NB4 (cell line): ENCODE data around the gene NT5E.

Experiments
- DNase-seq: peaks from one replicate; pipeline ENCODE4 v3.0.0; 2010; ENCODE audit warnings: low read depth
- H3K4me3 ChIP-seq: one replicate; pipeline ENCODE4 v1.5.1; 2011; ENCODE audit warnings: mild to moderate bottlenecking, low read depth, low read length, moderate library complexity
- MYC ChIP-seq: IDR thresholded peaks from 2 replicates; pipeline ENCODE4 v1.6.1; 2011; ENCODE audit warnings: low read depth, low read length
- POLR2A ChIP-seq: IDR thresholded peaks from 2 replicates; pipeline ENCODE4 v1.6.1; 2011; ENCODE audit warnings: mild to moderate bottlenecking; ENCODE audit not compliant: insufficient read length; ENCODE audit errors: extremely low read depth
- TF ChIP-seq, protein P1 (sequence below): IDR thresholded peaks from 2 replicates; pipeline ENCODE4 v1.6.1; 2011; ENCODE audit warnings: low read depth, low read length
- TF ChIP-seq, protein P2 (sequence below): IDR thresholded peaks from one replicate; pipeline ENCODE4 v1.5.1; 2012; ENCODE audit warnings: low read depth, low read length

The NT5E gene

DNA sequence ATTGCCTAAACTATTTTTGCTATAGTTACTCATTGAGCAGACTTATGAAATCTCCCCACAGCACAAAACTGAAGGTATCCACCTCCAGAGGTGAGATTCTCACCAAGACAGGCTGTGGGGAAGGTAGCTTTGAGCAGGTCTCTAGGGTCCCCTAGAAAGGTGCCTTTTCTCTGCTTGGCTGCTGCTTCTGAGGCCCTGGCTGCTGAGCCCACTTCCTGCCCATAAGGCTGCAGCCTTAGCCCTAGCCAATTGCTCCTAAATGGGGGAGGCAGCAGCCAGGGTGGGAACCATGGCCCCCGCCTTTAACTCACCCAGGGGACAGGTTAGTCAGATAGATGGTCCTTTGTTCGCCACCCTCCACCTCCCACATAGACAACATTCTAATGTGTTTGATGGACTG, 3.6 kb downstream of the NT5E start:
- no peak for DNase-seq
- H3K4me3 ChIP-seq, result no peak overlapping the region
- TF ChIP-seq, protein P1, sequence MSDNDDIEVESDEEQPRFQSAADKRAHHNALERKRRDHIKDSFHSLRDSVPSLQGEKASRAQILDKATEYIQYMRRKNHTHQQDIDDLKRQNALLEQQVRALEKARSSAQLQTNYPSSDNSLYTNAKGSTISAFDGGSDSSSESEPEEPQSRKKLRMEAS, result no peak
- TF ChIP-seq POLR2A (no peak), MYC (no peak)
- TF ChIP-seq, protein P2, sequence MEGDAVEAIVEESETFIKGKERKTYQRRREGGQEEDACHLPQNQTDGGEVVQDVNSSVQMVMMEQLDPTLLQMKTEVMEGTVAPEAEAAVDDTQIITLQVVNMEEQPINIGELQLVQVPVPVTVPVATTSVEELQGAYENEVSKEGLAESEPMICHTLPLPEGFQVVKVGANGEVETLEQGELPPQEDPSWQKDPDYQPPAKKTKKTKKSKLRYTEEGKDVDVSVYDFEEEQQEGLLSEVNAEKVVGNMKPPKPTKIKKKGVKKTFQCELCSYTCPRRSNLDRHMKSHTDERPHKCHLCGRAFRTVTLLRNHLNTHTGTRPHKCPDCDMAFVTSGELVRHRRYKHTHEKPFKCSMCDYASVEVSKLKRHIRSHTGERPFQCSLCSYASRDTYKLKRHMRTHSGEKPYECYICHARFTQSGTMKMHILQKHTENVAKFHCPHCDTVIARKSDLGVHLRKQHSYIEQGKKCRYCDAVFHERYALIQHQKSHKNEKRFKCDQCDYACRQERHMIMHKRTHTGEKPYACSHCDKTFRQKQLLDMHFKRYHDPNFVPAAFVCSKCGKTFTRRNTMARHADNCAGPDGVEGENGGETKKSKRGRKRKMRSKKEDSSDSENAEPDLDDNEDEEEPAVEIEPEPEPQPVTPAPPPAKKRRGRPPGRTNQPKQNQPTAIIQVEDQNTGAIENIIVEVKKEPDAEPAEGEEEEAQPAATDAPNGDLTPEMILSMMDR, result no peak

DNA sequence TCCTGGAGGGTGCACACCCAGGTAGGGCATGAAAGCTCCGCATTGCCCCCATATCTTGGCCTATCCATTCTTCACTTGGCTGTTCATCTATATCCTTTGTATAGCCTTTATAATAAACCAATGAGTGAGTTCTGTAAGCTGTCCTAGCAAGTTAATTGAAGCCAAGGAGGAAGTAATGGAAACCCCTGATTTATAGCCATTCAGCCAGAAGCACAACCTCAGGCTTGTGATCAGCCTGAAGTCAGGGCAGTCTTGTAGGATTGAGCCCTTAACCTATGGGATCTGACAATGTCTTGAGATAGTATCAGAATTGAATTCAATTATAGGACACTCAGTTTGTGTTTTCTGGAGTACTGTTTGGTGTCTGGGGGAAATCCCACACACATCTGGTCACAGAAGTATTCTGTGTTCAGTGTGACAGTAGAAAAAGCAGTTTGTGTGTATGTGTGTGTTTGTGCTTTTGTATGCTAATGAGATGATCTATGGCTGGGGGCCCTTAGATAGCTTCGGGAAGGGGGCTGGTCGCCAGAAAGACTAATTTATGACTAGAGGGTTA, 5.7 kb downstream of the NT5E start:
- TF ChIP-seq, protein P1, result no peak
- TF ChIP-seq MYC, result no peak
- DNase-seq, result no peak
- H3K4me3 ChIP-seq, result no peak overlapping the region

DNA sequence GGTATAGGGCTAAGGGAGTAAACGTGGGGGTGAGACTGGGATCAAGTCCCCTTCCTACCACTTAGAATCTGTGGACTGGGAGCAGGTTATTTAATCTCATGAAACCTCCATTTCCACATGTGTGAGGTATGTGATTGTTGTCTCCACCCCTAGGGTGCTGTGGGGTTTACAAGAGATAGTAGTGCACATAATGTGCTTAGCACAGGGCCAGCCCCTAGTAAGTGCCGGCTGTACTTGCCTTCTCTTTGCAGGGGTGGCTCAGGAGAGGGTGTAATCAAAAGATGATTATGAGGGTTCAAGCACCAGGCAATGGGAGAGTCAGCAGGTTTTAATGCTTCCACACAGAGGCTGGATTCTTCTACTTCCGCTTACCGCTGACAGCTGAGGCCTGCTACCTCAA, 6.9 kb downstream of the NT5E start:
- no peak for DNase-seq

DNA sequence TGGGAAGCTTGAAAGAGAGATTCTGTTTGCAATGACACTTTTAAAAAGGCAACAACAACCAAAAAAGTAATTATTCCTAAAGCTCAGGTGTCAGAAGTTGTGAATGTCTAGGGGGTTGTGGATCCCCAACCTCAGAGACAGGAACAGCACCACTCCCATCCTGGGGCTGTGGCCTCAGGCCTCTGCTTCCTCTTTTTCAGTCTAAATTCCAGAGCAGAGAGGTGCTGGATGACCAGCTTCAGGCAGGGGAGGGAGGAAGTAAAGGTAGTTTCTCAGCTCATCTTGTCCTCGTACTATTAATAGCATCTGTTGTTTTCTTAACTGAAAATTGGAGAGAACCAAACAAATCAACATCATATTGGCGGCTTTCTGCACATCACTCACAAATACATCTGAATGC, 8.3 kb downstream of the NT5E start:
- peak; percentile 59 for DNase-seq
- no peak overlapping the region for H3K4me3 ChIP-seq
- TF ChIP-seq POLR2A, result no peak
- TF ChIP-seq, protein P2, result no peak
- no peak for TF ChIP-seq MYC
- TF ChIP-seq, protein P1, result no peak

More for the DNA sequence above, 6.9 kb downstream of the NT5E start:
- no peak overlapping the region for H3K4me3 ChIP-seq
- no peak for TF ChIP-seq POLR2A
- TF ChIP-seq, protein P2, result no peak
- TF ChIP-seq, protein P1, result no peak
- TF ChIP-seq MYC, result no peak

DNA sequence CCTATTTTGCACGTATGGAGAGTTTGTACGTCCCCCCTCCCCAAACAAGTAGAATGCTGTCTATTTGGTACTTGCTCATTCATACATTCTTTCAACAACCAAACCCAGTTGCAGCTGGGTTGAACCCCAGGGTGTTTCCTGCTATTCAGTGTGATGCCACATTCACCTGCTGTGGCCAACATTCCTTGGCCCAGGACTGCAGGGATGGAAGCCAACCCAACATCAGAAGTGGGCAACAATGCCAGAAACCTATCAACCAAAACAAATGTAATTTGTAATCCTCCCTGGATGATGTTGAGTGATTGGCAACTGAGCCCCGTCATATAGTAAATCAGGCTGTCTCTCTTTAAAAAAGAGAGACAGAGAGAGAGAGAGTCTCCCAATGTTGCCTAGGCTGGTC, 8.9 kb downstream of the NT5E start:
- DNase-seq, result no peak
- no peak overlapping the region for H3K4me3 ChIP-seq

DNA sequence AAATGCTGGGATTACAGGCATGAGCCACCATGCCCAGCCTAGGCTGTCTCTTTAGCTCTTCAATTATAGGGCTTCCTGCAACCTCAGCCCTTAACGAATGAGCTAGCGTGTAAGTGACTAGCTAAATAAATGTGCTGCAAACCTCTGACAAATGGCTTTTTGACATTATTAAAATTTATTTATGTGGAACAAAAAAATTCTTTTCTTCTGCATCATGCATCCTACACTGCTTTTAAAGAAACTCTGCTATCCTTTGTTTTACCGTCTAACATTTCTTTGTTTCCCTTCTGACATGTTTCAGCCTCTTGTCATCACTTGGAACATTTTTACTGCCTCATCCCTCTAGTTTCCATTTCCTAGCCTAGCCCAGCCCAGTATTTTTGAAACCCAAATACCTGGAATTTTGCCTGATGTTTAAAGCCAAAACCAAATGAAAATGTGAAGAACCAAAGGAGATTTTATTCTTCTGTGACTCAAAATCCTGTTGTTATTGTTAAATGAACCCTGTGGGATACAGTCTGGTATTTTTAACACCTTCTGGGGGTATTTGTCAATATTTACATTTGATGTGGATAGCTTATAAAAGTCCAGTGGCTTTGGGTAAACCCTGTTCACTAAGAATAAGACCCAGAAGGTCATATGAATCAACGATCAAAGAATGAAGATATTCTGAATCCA, 9.5 kb downstream of the NT5E start:
- DNase-seq, result no peak
- no peak overlapping the region for H3K4me3 ChIP-seq
- TF ChIP-seq MYC (no peak), POLR2A (no peak)
- TF ChIP-seq, protein P1, result no peak
- TF ChIP-seq, protein P2, result no peak

More for the DNA sequence above, 8.9 kb downstream of the NT5E start:
- TF ChIP-seq, protein P1, result no peak
- TF ChIP-seq, protein P2, result no peak
- no peak for TF ChIP-seq MYC
- TF ChIP-seq POLR2A, result no peak
